GM23248 (cell line): Measurements from ENCODE around the gene P2RX3. TPM values are rescaled to one million over a fixed set of nuclear protein-coding genes. Genes with fewer than 3 reads are reported as not detected.

Experiments
- DNase-seq: peaks from one replicate; pipeline ENCODE4 v3.0.0-alpha.2; 2015
- H2AFZ ChIP-seq: fragments of 200-600 bp; sonication (generic); 2 replicates; pipeline ENCODE4 v1.6.1; 2016; ENCODE audit warnings: antibody characterized with exemption
- H3F3A ChIP-seq: fragments of 200-600 bp; sonication (generic); 2 replicates; pipeline ENCODE4 v1.6.1; 2016; ENCODE audit warnings: mild to moderate bottlenecking, antibody characterized with exemption, mixed run types; ENCODE audit not compliant: insufficient read depth
- H3K27ac ChIP-seq: fragments of 200-600 bp; sonication (generic); 2 replicates; pipeline ENCODE4 v1.5.1; 2016; ENCODE audit warnings: mild to moderate bottlenecking
- H3K27me3 ChIP-seq: fragments of 200-600 bp; sonication (generic); replicated peaks from 2 replicates; pipeline ENCODE4 v1.6.1; 2016; ENCODE audit warnings: mild to moderate bottlenecking; ENCODE audit not compliant: insufficient read depth
- H3K36me3 ChIP-seq: fragments of 200-600 bp; sonication (generic); 2 replicates; pipeline ENCODE4 v1.6.1; 2016; ENCODE audit warnings: low read depth, mild to moderate bottlenecking
- H3K4me1 ChIP-seq: fragments of 200-600 bp; sonication (generic); 2 replicates; pipeline ENCODE4 v1.6.1; 2016; ENCODE audit warnings: mild to moderate bottlenecking; ENCODE audit not compliant: insufficient read depth
- H3K4me2 ChIP-seq: fragments of 200-600 bp; sonication (generic); one replicate; pipeline ENCODE4 v1.6.1; 2016; ENCODE audit warnings: mild to moderate bottlenecking; ENCODE audit not compliant: unreplicated experiment
- H3K4me3 ChIP-seq: fragments of 200-600 bp; sonication (generic); 2 replicates; pipeline ENCODE4 v1.5.1; 2016; ENCODE audit warnings: mild to moderate bottlenecking
- H3K79me2 ChIP-seq: fragments of 200-600 bp; sonication (generic); 2 replicates; pipeline ENCODE4 v1.6.1; 2016; ENCODE audit warnings: mild to moderate bottlenecking; ENCODE audit not compliant: insufficient read depth
- H3K9ac ChIP-seq: fragments of 200-600 bp; sonication (generic); 2 replicates; pipeline ENCODE4 v1.6.1; 2016; ENCODE audit warnings: mild to moderate bottlenecking
- H3K9me2 ChIP-seq: fragments of 200-600 bp; sonication (generic); 2 replicates; pipeline ENCODE4 v1.6.1; 2016; ENCODE audit warnings: mixed run types, mild to moderate bottlenecking, moderate library complexity; ENCODE audit not compliant: insufficient read depth
- H3K9me3 ChIP-seq: fragments of 200-600 bp; sonication (generic); one replicate; pipeline ENCODE4 v1.6.1; 2017; ENCODE audit warnings: low read depth
- H4K20me1 ChIP-seq: fragments of 200-600 bp; sonication (generic); 2 replicates; pipeline ENCODE4 v1.6.0; 2016; ENCODE audit not compliant: insufficient read depth
- EZH2 ChIP-seq: fragments of 200-600 bp; sonication (generic); IDR thresholded peaks from 2 replicates; pipeline ENCODE4 v1.6.1; 2018; ENCODE audit warnings: antibody characterized with exemption, mild to moderate bottlenecking; ENCODE audit not compliant: insufficient read depth, poor library complexity, severe bottlenecking
- EZH2phosphoT487 ChIP-seq: fragments of 200-600 bp; sonication (generic); IDR thresholded peaks from 2 replicates; pipeline ENCODE4 v1.6.1; 2018; ENCODE audit warnings: antibody characterized with exemption, moderate library complexity, mild to moderate bottlenecking, low read depth; ENCODE audit not compliant: insufficient read depth
- WGBS, 2 experiments: methylation state at CpG; one replicate each; pipeline ENCODE4 v1.1.6; 2015 to 2017; ENCODE audit warnings: low lambda C conversion rate in 2 of 2, low coverage in 1 of 2; ENCODE audit errors: missing lambda C conversion rate in 2 of 2; 5-methylcytosine and 5-hydroxymethylcytosine counted together
- in situ Hi-C: fragments of 300-500 bp; cut with MboI; formaldehyde crosslinking; loops from 2 replicates; pipeline ENCODE4 v1.15.0; 2020
- polyA plus RNA-seq: library from polyadenylated mRNA; unstranded; fragments of >200 nt; fragmentation: Nextera tagmentation; extraction: Ambion mirVana; gene quantifications from 2 replicates; pipeline ENCODE4 v1.2.1, GENCODE V29; 2016
- total RNA-seq: library from RNA; depleted of rRNA; stranded (reverse); fragments of >200 nt; shearing (Covaris generic); gene quantifications from 2 replicates; pipeline ENCODE4 v1.2.3, GENCODE V29; 2014

Gene P2RX3
- total and polyA plus RNA-seq, 2 experiments from 2014 or later, result 0.10 TPM; not detected in 1

- Histone ChIP-seq H3K36me3 (peaks cover 15% of the 10 kb centered on the region), H3K4me3 (no peak overlapping the region), H3K4me2 (no peak overlapping the region), H3F3A (peaks cover 22% of the 10 kb centered on the region), H3K27me3 (no peaks in the 10 kb centered on the region), H3K79me2 (no peaks in the 10 kb centered on the region), H3K9ac (no peak overlapping the region), H3K9me2 (no peaks in the 10 kb centered on the region), H2AFZ (no peak overlapping the region), H3K9me3 (no peaks in the 10 kb centered on the region), H4K20me1 (no peaks in the 10 kb centered on the region), H3K4me1 (peaks cover 5% of the 10 kb centered on the region), H3K27ac (no peak overlapping the region)
- no peak for TF ChIP-seq EZH2phosphoT487
- no peak for TF ChIP-seq EZH2
- DNase-seq, result no peak
- in situ Hi-C loops, result no loop called here
- 97 to 98% methylated on average over 4 of the region's 4 CpGs for WGBS, 2 experiments
Observed at GRCh38 chr11:57413681-57414080, 75.5 kb downstream of the P2RX3 start.

DNA sequence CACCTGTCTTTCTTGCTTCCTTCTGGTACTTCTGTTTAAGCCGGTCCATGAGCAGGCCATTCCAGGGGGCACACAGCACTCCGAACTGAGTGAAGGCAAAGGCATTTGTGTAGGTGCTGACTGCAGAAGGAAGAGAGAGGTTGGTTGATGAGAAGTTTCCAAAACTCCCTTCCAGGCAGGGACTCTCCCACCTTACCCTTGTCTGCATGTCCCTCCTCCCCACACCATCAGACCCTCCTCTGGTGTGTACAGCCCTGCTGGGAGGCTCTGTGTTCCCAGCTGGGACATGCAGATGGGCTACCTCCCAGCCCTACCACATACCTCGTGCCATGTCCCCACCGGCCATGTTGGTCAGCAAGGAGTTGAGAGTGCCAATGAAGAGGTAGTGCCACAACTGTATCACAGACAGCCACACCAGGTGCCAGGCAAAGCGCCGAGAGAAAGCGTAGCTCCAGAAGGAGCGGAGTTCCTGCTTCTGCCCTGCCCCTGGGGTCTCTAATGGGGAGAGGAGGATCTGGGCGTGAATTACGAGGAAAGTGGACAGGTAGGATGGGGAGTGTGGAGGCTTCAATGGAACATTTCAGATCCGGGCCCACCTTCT is 76.6 kb downstream of the P2RX3 start:
- peaks cover 15% of the 10 kb centered on the region for H3K36me3 ChIP-seq
- no peaks in the 10 kb centered on the region for H3K9me2 ChIP-seq

GRCh38 chr11:57416436-57416835 is 78.3 kb downstream of the P2RX3 start:
- Histone ChIP-seq H3K4me1 (peaks cover 5% of the 10 kb centered on the region), H3K27me3 (no peaks in the 10 kb centered on the region), H3K4me3 (no peak overlapping the region), H3K9me2 (no peaks in the 10 kb centered on the region), H3K79me2 (no peaks in the 10 kb centered on the region), H3F3A (peaks cover 18% of the 10 kb centered on the region), H3K27ac (peak overlapping the region; percentile 68), H3K36me3 (peaks cover 15% of the 10 kb centered on the region), H3K9me3 (no peaks in the 10 kb centered on the region), H3K4me2 (no peak overlapping the region), H3K9ac (peak overlapping the region; percentile 39; the same call in 1 of the 2 replicates), H4K20me1 (no peaks in the 10 kb centered on the region), H2AFZ (no peak overlapping the region)
- in situ Hi-C loops, result no loop called here
- no peak for DNase-seq
- TF ChIP-seq EZH2 (no peak), EZH2phosphoT487 (no peak)
- 100% methylated on average over 3 of the region's 3 CpGs for WGBS, 2 experiments

More for the DNA sequence above, 76.6 kb downstream of the P2RX3 start:
- no peak overlapping the region for H3K27ac ChIP-seq
- H4K20me1 ChIP-seq, result no peaks in the 10 kb centered on the region
- WGBS, 2 experiments, result 87 to 89% methylated on average over 11 of the region's 11 CpGs
- no peaks in the 10 kb centered on the region for H3K79me2 ChIP-seq
- TF ChIP-seq EZH2phosphoT487 (no peak), EZH2 (no peak)
- H3K27me3 ChIP-seq, result no peaks in the 10 kb centered on the region
- in situ Hi-C loops, result no loop called here
- H2AFZ ChIP-seq, result no peak overlapping the region
- H3K4me1 ChIP-seq, result peaks cover 5% of the 10 kb centered on the region
- no peak overlapping the region for H3K4me3 ChIP-seq
- DNase-seq, result no peak
- H3K9ac ChIP-seq, result no peak overlapping the region
- H3F3A ChIP-seq, result peaks cover 22% of the 10 kb centered on the region
- no peak overlapping the region for H3K4me2 ChIP-seq
- no peaks in the 10 kb centered on the region for H3K9me3 ChIP-seq

- TF ChIP-seq EZH2phosphoT487, result no peak
- no peak for TF ChIP-seq EZH2
- Histone ChIP-seq H3K27me3 (no peaks in the 10 kb centered on the region), H4K20me1 (no peaks in the 10 kb centered on the region), H3K9me3 (no peaks in the 10 kb centered on the region), H2AFZ (no peak overlapping the region), H3K27ac (peak overlapping the region; percentile 68), H3K9me2 (no peaks in the 10 kb centered on the region), H3K4me2 (no peak overlapping the region), H3F3A (peaks cover 18% of the 10 kb centered on the region), H3K79me2 (no peaks in the 10 kb centered on the region), H3K36me3 (peaks cover 15% of the 10 kb centered on the region), H3K4me3 (no peak overlapping the region), H3K9ac (peak overlapping the region; percentile 39; the same call in 1 of the 2 replicates), H3K4me1 (peaks cover 5% of the 10 kb centered on the region)
- in situ Hi-C loops, result no loop called here
- peak; percentile 87 for DNase-seq
- WGBS, 2 experiments, result 28 to 30% methylated on average over 4 of the region's 4 CpGs
Observed at GRCh38 chr11:57417056-57417455, 78.9 kb downstream of the P2RX3 start.

DNA sequence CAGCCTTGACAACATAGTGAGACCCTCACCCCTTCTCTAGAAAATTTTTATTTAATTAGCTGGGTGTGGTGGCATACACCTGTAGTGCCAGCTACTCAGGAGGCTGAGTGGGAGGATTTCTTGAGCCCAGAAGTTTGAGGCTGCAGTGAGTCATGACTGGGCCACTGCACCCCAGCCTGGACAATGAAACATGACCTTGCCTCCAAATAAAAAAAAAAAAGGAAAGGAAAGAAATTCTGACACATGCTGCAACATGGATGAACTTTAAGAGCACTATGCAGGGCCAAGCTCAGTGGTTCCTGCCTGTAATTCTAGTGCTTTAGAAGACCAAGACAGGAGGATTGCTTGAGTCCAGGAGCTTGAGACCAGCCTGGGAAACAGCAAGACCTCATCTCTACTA is 80.0 kb downstream of the P2RX3 start:
- peaks cover 5% of the 10 kb centered on the region for H3K4me1 ChIP-seq
- TF ChIP-seq EZH2phosphoT487 (no peak), EZH2 (no peak)
- no peak for DNase-seq
- H3K9ac ChIP-seq, result no peak overlapping the region
- H3K27me3 ChIP-seq, result no peaks in the 10 kb centered on the region
- H4K20me1 ChIP-seq, result no peaks in the 10 kb centered on the region
- H3K4me2 ChIP-seq, result no peak overlapping the region
- H3K9me3 ChIP-seq, result no peaks in the 10 kb centered on the region
- H3K27ac ChIP-seq, result no peak overlapping the region
- H3K79me2 ChIP-seq, result no peaks in the 10 kb centered on the region
- no peaks in the 10 kb centered on the region for H3K9me2 ChIP-seq
- in situ Hi-C loops, result no loop called here
- peaks cover 18% of the 10 kb centered on the region for H3F3A ChIP-seq
- no peak overlapping the region for H2AFZ ChIP-seq
- peaks cover 15% of the 10 kb centered on the region for H3K36me3 ChIP-seq
- H3K4me3 ChIP-seq, result no peak overlapping the region
